Measurements from ENCODE around the gene OR10V1.
"Not testable (repeated sequence)": the region's sequence is repeated elsewhere in the genome, so short reads cannot be mapped to it uniquely, and the experiment has no call there.

The OR10V1 gene

GRCh38 chr11:59692915-59693314 lies 20.7 kb downstream of the OR10V1 start:
- DNase-seq: no peak

GRCh38 chr11:59691156-59691555 lies 22.5 kb downstream of the OR10V1 start:
- DNase-seq: no peak
- Mint-ChIP-seq H3K4me1 (ENCODE audit: low read depth) (no peaks in the 10 kb centered on the region), H3K27ac (no peak overlapping the region), H3K36me3 (ENCODE audit: low read depth) (no peaks in the 10 kb centered on the region), H3K27me3 (peaks cover 18% of the 10 kb centered on the region), H3K4me3 (no peak overlapping the region), H3K9me3 (peaks cover 15% of the 10 kb centered on the region)

More at GRCh38 chr11:59692915-59693314, 20.7 kb downstream of the OR10V1 start:
- Mint-ChIP-seq H3K27me3 (peaks cover 24% of the 10 kb centered on the region), H3K4me3 (no peak overlapping the region), H3K36me3 (ENCODE audit: low read depth) (no peaks in the 10 kb centered on the region), H3K4me1 (ENCODE audit: low read depth) (no peaks in the 10 kb centered on the region), H3K27ac (no peak overlapping the region), H3K9me3 (peaks cover 15% of the 10 kb centered on the region)

- no peak for DNase-seq
- Mint-ChIP-seq H3K9me3 (peaks cover 15% of the 10 kb centered on the region), H3K27me3 (peaks cover 33% of the 10 kb centered on the region), H3K4me3 (no peak overlapping the region), H3K36me3 (ENCODE audit: low read depth) (no peaks in the 10 kb centered on the region), H3K27ac (no peak overlapping the region), H3K4me1 (ENCODE audit: low read depth) (no peaks in the 10 kb centered on the region)
These were observed 24.6 kb downstream of the OR10V1 start for GRCh38 chr11:59689015-59689414.

- H3K27ac Mint-ChIP-seq; H3K9me3 Mint-ChIP-seq; H3K4me3 Mint-ChIP-seq; H3K36me3 Mint-ChIP-seq (ENCODE audit: low read depth); DNase-seq: not testable (repeated sequence)
- H3K27me3 Mint-ChIP-seq: peaks cover 24% of the 10 kb centered on the region
- H3K4me1 Mint-ChIP-seq (ENCODE audit: low read depth): peaks cover 12% of the 10 kb centered on the region
These were observed 32.4 kb downstream of the OR10V1 start for GRCh38 chr11:59681260-59681725.

GRCh38 chr11:59680287-59681154 lies 33.1 kb downstream of the OR10V1 start:
- peaks cover 15% of the 10 kb centered on the region for H3K4me1 Mint-ChIP-seq (ENCODE audit: low read depth)
- no peaks in the 10 kb centered on the region for H3K36me3 Mint-ChIP-seq (ENCODE audit: low read depth)

GRCh38 chr11:59679347-59679746 lies 34.3 kb downstream of the OR10V1 start:
- H3K27ac Mint-ChIP-seq: no peak overlapping the region
- no peak for DNase-seq

More at GRCh38 chr11:59680287-59681154, 33.1 kb downstream of the OR10V1 start:
- peaks cover 21% of the 10 kb centered on the region for H3K27me3 Mint-ChIP-seq
- no peak overlapping the region for H3K4me3 Mint-ChIP-seq
- no peak overlapping the region for H3K27ac Mint-ChIP-seq
- no peaks in the 10 kb centered on the region for H3K9me3 Mint-ChIP-seq
- DNase-seq: peak; percentile 58

GRCh38 chr11:59678813-59679165 lies 34.9 kb downstream of the OR10V1 start:
- Mint-ChIP-seq H3K4me1 (ENCODE audit: low read depth) (peaks cover 15% of the 10 kb centered on the region), H3K9me3 (no peaks in the 10 kb centered on the region), H3K36me3 (ENCODE audit: low read depth) (no peaks in the 10 kb centered on the region), H3K27ac (no peak overlapping the region), H3K4me3 (no peak overlapping the region), H3K27me3 (peaks cover 9% of the 10 kb centered on the region)
- DNase-seq: no peak

More at GRCh38 chr11:59679347-59679746, 34.3 kb downstream of the OR10V1 start:
- H3K27me3 Mint-ChIP-seq: peaks cover 12% of the 10 kb centered on the region
- peaks cover 15% of the 10 kb centered on the region for H3K4me1 Mint-ChIP-seq (ENCODE audit: low read depth)
- no peaks in the 10 kb centered on the region for H3K9me3 Mint-ChIP-seq
- H3K36me3 Mint-ChIP-seq (ENCODE audit: low read depth): no peaks in the 10 kb centered on the region
- H3K4me3 Mint-ChIP-seq: no peak overlapping the region

GRCh38 chr11:59678118-59678812 lies 35.4 kb downstream of the OR10V1 start:
- no peaks in the 10 kb centered on the region for H3K9me3 Mint-ChIP-seq
- peaks cover 15% of the 10 kb centered on the region for H3K4me1 Mint-ChIP-seq (ENCODE audit: low read depth)
- H3K27me3 Mint-ChIP-seq: peaks cover 6% of the 10 kb centered on the region
- H3K27ac Mint-ChIP-seq: no peak overlapping the region
- no peaks in the 10 kb centered on the region for H3K36me3 Mint-ChIP-seq (ENCODE audit: low read depth)
- H3K4me3 Mint-ChIP-seq: no peak overlapping the region
- DNase-seq: no peak

- peaks cover 3% of the 10 kb centered on the region for H3K27me3 Mint-ChIP-seq
- no peak overlapping the region for H3K4me3 Mint-ChIP-seq
- H3K4me1 Mint-ChIP-seq (ENCODE audit: low read depth): peaks cover 15% of the 10 kb centered on the region
These were observed 37.4 kb downstream of the OR10V1 start for GRCh38 chr11:59676205-59676604.

GRCh38 chr11:59674291-59674690 lies 39.4 kb downstream of the OR10V1 start:
- peaks cover under 1% of the 10 kb centered on the region for H3K36me3 Mint-ChIP-seq (ENCODE audit: low read depth)
- no peak overlapping the region for H3K27ac Mint-ChIP-seq
- no peak overlapping the region for H3K4me3 Mint-ChIP-seq
- H3K4me1 Mint-ChIP-seq (ENCODE audit: low read depth): peaks cover 25% of the 10 kb centered on the region
- no peak for DNase-seq
- H3K27me3 Mint-ChIP-seq: no peaks in the 10 kb centered on the region
- no peaks in the 10 kb centered on the region for H3K9me3 Mint-ChIP-seq

More at GRCh38 chr11:59676205-59676604, 37.4 kb downstream of the OR10V1 start:
- no peak for DNase-seq
- H3K36me3 Mint-ChIP-seq (ENCODE audit: low read depth): no peaks in the 10 kb centered on the region
- no peak overlapping the region for H3K27ac Mint-ChIP-seq
- H3K9me3 Mint-ChIP-seq: no peaks in the 10 kb centered on the region

GRCh38 chr11:59673291-59673690 lies 40.4 kb downstream of the OR10V1 start:
- Mint-ChIP-seq H3K4me3 (no peak overlapping the region), H3K4me1 (ENCODE audit: low read depth) (peaks cover 21% of the 10 kb centered on the region), H3K9me3 (no peaks in the 10 kb centered on the region), H3K27me3 (no peaks in the 10 kb centered on the region), H3K36me3 (ENCODE audit: low read depth) (peaks cover 4% of the 10 kb centered on the region), H3K27ac (no peak overlapping the region)
- no peak for DNase-seq

- DNase-seq: no peak
- Mint-ChIP-seq H3K27ac (no peak overlapping the region), H3K9me3 (no peaks in the 10 kb centered on the region), H3K27me3 (no peaks in the 10 kb centered on the region), H3K36me3 (ENCODE audit: low read depth) (peaks cover 22% of the 10 kb centered on the region), H3K4me1 (ENCODE audit: low read depth) (peaks cover 33% of the 10 kb centered on the region), H3K4me3 (no peak overlapping the region)
These were observed 42.2 kb downstream of the OR10V1 start for GRCh38 chr11:59671471-59671870.

- Mint-ChIP-seq H3K27me3 (no peaks in the 10 kb centered on the region), H3K36me3 (ENCODE audit: low read depth) (peaks cover 40% of the 10 kb centered on the region), H3K9me3 (no peaks in the 10 kb centered on the region), H3K4me1 (ENCODE audit: low read depth) (peaks cover 41% of the 10 kb centered on the region), H3K27ac (peak overlapping the region; percentile 97), H3K4me3 (peak overlapping the region; percentile 88)
- DNase-seq: no peak
These were observed 44.0 kb downstream of the OR10V1 start for GRCh38 chr11:59669611-59670009.

GRCh38 chr11:59668950-59669610 lies 44.6 kb downstream of the OR10V1 start, which contains the start of gene PATL1:
TSS of gene PATL1 (minus strand) at chr11:59669037. CDS start at chr11:59668895, 142 bp downstream.
- peak; percentile 97 for DNase-seq
- no peaks in the 10 kb centered on the region for H3K27me3 Mint-ChIP-seq
- H3K27ac Mint-ChIP-seq: peak within 1 kb of the TSS; percentile 97
- peak within 1 kb of the TSS; percentile 91 for H3K4me3 Mint-ChIP-seq
- H3K4me1 Mint-ChIP-seq (ENCODE audit: low read depth): peaks cover 45% of the 10 kb centered on the region
- peaks cover 46% of the 10 kb centered on the region for H3K36me3 Mint-ChIP-seq (ENCODE audit: low read depth)
- H3K9me3 Mint-ChIP-seq: no peaks in the 10 kb centered on the region

Measured in activated T-cell treated with anti-CD3 and anti-CD28 coated beads, Interleukin-2, amount 50 U/mL, for 24 hours (primary cell).